Measurements from ENCODE around the gene KCNN4.

KCNN4 gene

DNA sequence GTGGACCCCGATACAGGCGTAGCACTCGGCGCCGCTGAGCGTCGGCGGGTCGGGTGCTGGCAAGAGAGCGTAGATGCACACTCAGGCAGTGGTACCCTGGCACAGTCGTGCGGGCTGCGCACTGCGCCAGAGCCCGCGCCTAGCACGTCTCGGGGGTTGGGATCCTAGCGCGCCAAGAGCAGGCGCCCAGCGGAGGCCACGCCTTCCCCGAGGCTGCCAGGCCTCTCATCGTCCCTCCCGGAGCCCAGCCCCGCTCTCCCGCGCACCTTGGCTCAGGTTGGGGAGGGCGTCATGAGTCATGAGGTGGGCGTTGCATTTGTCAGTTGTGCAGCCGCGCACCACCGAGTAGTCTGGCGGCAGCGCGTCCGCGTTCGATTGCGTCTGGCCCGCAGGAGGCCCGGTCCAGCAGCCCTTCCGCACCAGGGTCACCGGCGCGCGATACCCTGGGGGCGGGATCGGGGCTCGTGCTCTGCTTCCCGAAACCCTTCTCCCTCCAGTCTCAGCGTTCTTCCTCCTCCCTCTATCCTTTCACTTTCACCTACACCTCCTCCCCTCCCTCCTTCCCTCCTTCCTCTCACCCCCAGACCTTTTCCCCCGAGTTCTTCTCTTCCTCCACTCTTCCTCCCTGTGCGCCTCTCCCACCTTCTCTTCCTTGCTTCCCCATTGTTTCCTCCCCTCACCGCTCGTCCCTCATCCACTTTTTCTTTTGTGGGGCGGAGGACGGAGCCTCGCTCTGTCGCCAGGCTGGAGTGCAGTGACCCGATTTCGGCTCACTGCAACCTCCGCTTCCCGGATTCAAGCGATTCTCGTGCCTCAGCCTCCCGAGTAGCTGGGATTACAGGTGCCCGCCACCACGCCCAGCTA lies 18.0 kb upstream of the KCNN4 start:
- Histone ChIP-seq H3K9me3 (ENCODE audit: control insufficient read depth, low read length) (no peaks in the 10 kb centered on the region), H3K36me3 (ENCODE audit: control insufficient read depth, insufficient read depth, low read length) (no peaks in the 10 kb centered on the region), H3K27me3 (ENCODE audit: control insufficient read depth, insufficient read depth, low read length, poor library complexity, severe bottlenecking) (peaks cover 62% of the 10 kb centered on the region), H3K27ac (ENCODE audit: insufficient read depth, low read depth, low read length, poor library complexity, severe bottlenecking) (no peak overlapping the region), H3K4me3 (ENCODE audit: insufficient read depth, low read depth, low read length) (peak overlapping the region; percentile 31), H3K4me1 (ENCODE audit: control insufficient read depth, insufficient read depth, low read length) (no peaks in the 10 kb centered on the region)
- WGBS, 2 experiments = 14% methylated on average over 70 of the region's 70 CpGs

DNA sequence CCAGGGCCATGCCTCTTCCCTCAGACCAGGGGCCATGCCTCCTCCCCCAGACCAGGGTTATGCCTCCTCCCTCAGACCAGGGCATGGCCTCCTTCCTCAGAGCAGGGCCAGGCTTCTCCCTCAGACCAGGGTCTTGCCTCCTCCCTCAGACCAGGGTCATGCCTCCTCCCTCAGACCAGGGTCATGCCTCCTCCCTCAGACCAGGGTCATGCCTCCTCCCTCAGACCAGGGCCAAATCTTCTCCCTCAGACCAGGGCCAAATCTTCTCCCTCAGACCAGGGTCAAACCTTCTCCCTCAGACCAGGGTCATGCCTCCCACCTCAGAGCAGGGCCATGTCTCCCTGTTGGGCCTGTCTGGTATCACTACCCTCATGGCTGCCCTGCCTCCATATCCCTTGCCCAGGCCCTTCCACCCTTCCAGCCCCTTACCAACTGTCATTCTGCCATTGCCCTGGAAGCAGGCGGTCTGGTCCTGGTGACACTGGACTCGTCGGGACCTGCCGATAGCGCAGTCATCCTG lies 17.3 kb upstream of the KCNN4 start:
- H3K4me1 ChIP-seq (ENCODE audit: control insufficient read depth, insufficient read depth, low read length) = no peaks in the 10 kb centered on the region
- H3K9me3 ChIP-seq (ENCODE audit: control insufficient read depth, low read length) = no peaks in the 10 kb centered on the region
- no peaks in the 10 kb centered on the region for H3K36me3 ChIP-seq (ENCODE audit: control insufficient read depth, insufficient read depth, low read length)
- WGBS, 2 experiments = 36 to 38% methylated on average over 5 of the region's 5 CpGs
- H3K27me3 ChIP-seq (ENCODE audit: control insufficient read depth, insufficient read depth, low read length, poor library complexity, severe bottlenecking) = peaks cover 65% of the 10 kb centered on the region
- peak overlapping the region; percentile 31 for H3K4me3 ChIP-seq (ENCODE audit: insufficient read depth, low read depth, low read length)
- no peak overlapping the region for H3K27ac ChIP-seq (ENCODE audit: insufficient read depth, low read depth, low read length, poor library complexity, severe bottlenecking)

DNA sequence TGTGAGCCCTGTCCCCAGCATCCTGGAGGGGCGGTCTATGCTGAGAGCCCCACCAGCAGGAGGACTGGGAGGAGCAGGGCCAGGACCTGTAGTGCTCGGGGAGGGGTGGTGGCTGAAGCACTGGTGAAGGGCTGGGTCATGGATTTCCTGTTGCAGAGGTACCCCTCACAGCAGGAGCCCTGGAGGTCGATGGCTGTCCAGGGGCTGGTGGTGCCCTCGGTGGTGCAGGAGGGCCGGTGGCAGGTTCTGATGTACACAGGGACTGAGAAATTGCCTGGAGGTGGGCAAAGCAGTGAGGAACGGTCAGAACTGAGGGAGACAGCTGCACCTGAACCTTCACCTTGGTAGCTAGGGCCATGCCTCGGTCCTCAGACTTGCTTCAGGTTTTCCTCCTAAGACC lies 16.8 kb upstream of the KCNN4 start:
- H3K4me3 ChIP-seq (ENCODE audit: insufficient read depth, low read depth, low read length) = no peak overlapping the region
- no peaks in the 10 kb centered on the region for H3K4me1 ChIP-seq (ENCODE audit: control insufficient read depth, insufficient read depth, low read length)
- H3K27me3 ChIP-seq (ENCODE audit: control insufficient read depth, insufficient read depth, low read length, poor library complexity, severe bottlenecking) = peaks cover 62% of the 10 kb centered on the region
- no peak overlapping the region for H3K27ac ChIP-seq (ENCODE audit: insufficient read depth, low read depth, low read length, poor library complexity, severe bottlenecking)
- H3K9me3 ChIP-seq (ENCODE audit: control insufficient read depth, low read length) = no peaks in the 10 kb centered on the region
- H3K36me3 ChIP-seq (ENCODE audit: control insufficient read depth, insufficient read depth, low read length) = no peaks in the 10 kb centered on the region
- WGBS, 2 experiments = 81 to 82% methylated on average over 7 of the region's 7 CpGs

DNA sequence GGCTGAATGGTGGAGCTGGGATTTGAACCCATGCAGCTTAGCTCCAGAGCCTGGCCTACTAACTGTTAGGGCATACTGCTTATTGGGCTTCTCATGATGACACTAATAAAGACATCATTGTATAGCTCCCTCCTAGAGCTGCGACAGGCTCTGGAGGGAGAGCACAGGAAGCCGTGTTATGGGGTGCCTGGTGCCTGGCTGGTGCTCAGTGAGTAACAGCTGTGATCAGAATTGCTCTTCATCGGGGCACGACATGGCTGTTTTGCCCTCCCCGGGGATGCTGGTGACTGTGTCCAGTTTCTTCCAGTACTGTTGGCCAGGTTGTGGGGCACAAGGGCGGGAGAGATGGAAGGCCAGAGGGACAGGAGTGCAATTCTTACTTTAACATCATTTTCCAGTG lies 16.3 kb upstream of the KCNN4 start:
- no peak overlapping the region for H3K4me3 ChIP-seq (ENCODE audit: insufficient read depth, low read depth, low read length)
- H3K36me3 ChIP-seq (ENCODE audit: control insufficient read depth, insufficient read depth, low read length) = no peaks in the 10 kb centered on the region
- no peak overlapping the region for H3K27ac ChIP-seq (ENCODE audit: insufficient read depth, low read depth, low read length, poor library complexity, severe bottlenecking)
- H3K9me3 ChIP-seq (ENCODE audit: control insufficient read depth, low read length) = no peaks in the 10 kb centered on the region
- peaks cover 61% of the 10 kb centered on the region for H3K27me3 ChIP-seq (ENCODE audit: control insufficient read depth, insufficient read depth, low read length, poor library complexity, severe bottlenecking)
- WGBS, 2 experiments = 56 to 63% methylated on average over 6 of the region's 6 CpGs
- H3K4me1 ChIP-seq (ENCODE audit: control insufficient read depth, insufficient read depth, low read length) = no peaks in the 10 kb centered on the region

DNA sequence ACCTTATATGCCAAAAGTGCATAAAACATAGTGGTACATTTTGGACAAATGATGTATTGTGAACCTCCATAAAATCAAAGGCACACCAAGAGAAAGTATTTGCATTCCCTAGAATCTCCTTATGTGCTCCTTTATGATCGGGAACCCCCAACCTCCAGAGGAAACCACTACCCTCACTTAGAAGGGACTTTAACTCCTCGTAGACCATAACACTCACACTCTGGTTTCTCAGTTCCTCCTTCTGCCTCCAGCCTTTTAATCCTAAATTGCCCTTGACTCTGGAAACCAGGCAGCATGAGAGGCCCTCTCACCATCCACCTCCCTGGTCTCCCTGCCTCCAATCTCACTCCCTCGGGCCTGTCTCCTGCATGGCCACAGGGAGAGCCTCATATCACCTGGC lies 9.8 kb upstream of the KCNN4 start:
- H3K36me3 ChIP-seq (ENCODE audit: control insufficient read depth, insufficient read depth, low read length) = no peaks in the 10 kb centered on the region
- no peaks in the 10 kb centered on the region for H3K9me3 ChIP-seq (ENCODE audit: control insufficient read depth, low read length)
- no peak overlapping the region for H3K27ac ChIP-seq (ENCODE audit: insufficient read depth, low read depth, low read length, poor library complexity, severe bottlenecking)
- 56 to 57% methylated on average over 3 of the region's 3 CpGs for whole genome bisulfite sequencing, 2 experiments
- H3K4me1 ChIP-seq (ENCODE audit: control insufficient read depth, insufficient read depth, low read length) = no peaks in the 10 kb centered on the region
- peaks cover 10% of the 10 kb centered on the region for H3K27me3 ChIP-seq (ENCODE audit: control insufficient read depth, insufficient read depth, low read length, poor library complexity, severe bottlenecking)
- no peak overlapping the region for H3K4me3 ChIP-seq (ENCODE audit: insufficient read depth, low read depth, low read length)

DNA sequence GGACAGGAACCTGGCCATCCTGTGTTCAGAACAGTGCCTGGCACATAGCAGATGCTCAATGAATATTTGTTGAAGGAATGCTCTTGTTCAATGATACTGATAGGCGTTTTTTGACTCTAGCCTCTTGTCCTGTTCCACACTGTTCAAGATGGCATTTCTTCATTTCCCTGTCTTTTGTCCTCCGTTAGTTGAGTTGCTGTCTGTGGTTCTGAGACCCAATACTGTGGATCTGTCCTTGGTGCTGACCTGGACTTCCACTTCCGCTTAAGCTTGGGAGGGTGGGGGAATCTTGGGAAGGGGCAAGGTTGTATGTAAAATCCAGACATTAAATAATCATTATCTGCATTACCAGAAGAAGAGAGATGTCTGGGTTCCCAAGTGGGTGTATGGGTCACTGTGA lies 8.3 kb upstream of the KCNN4 start:
- 12 to 25% methylated on average over 3 of the region's 3 CpGs for WGBS, 2 experiments
- H3K27ac ChIP-seq (ENCODE audit: insufficient read depth, low read depth, low read length, poor library complexity, severe bottlenecking) = no peak overlapping the region
- H3K27me3 ChIP-seq (ENCODE audit: control insufficient read depth, insufficient read depth, low read length, poor library complexity, severe bottlenecking) = peaks cover 6% of the 10 kb centered on the region
- no peak overlapping the region for H3K4me3 ChIP-seq (ENCODE audit: insufficient read depth, low read depth, low read length)
- H3K36me3 ChIP-seq (ENCODE audit: control insufficient read depth, insufficient read depth, low read length) = no peaks in the 10 kb centered on the region
- no peaks in the 10 kb centered on the region for H3K4me1 ChIP-seq (ENCODE audit: control insufficient read depth, insufficient read depth, low read length)
- no peaks in the 10 kb centered on the region for H3K9me3 ChIP-seq (ENCODE audit: control insufficient read depth, low read length)

DNA sequence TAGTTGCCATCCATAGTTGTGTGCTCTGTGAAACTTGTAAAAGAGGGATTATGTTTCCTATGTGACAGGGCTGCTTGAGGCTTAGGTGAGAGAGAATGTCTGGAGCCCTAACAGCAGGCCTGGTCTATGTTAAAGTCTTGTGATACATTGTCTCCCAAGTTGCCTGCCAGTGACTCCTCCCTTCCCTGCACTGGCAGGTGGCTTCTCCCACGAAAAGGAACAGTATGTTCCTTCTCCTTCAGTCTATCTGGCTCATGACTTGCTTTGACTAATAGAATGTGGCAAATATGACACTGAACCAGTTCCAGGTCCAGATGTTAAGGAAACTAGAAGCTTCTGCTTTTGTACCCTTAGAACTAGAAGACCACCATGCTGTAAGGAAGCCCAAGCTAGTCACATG lies 5.9 kb upstream of the KCNN4 start:
- Histone ChIP-seq H3K27ac (ENCODE audit: insufficient read depth, low read depth, low read length, poor library complexity, severe bottlenecking) (no peak overlapping the region), H3K4me3 (ENCODE audit: insufficient read depth, low read depth, low read length) (no peak overlapping the region), H3K36me3 (ENCODE audit: control insufficient read depth, insufficient read depth, low read length) (no peaks in the 10 kb centered on the region), H3K27me3 (ENCODE audit: control insufficient read depth, insufficient read depth, low read length, poor library complexity, severe bottlenecking) (no peaks in the 10 kb centered on the region), H3K9me3 (ENCODE audit: control insufficient read depth, low read length) (no peaks in the 10 kb centered on the region), H3K4me1 (ENCODE audit: control insufficient read depth, insufficient read depth, low read length) (no peaks in the 10 kb centered on the region)
- 11 to 52% methylated on average over 1 of the region's 1 CpG for WGBS, 2 experiments

DNA sequence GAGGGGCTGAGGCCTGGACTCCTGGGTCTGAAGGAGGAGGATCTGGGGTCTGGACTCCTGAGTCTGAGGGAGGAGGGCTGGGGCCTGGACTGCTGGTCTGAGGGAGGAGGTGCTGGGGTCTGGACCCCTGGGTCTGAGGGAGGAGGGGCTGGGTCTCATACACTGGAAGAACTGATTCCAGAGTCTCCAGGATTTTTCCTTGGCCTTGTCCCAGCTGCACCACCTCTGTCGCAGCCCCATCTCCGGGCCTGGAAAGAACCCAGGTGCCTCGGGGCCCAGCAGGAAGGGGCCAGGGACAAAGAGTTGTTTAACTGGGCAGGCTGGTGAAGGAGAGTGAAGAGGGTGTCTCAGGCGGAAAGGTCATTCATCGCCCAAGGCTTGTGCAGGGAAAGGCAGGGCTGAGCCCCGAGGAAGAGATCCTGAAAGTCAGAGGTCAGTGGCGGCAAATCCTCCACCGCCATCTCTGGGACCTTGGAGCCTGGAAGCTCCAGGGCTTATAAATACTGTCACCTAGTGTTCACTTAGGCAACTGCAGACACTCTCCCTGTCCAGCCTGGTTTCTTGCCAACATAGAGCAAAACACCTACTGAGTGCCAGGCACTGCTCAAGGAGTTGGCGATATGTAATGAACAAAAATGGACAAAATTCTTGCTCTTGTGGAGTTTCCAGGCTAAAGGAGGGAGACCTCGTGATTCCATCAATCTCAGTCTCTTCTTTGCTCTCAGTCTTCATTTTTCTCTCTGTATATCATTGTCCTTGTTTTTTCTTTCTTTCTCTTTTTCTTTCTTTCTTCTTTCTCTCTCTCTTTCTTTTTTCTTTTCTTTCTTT lies 4.4 kb upstream of the KCNN4 start:
- Histone ChIP-seq H3K9me3 (ENCODE audit: control insufficient read depth, low read length) (no peaks in the 10 kb centered on the region), H3K36me3 (ENCODE audit: control insufficient read depth, insufficient read depth, low read length) (no peaks in the 10 kb centered on the region), H3K27me3 (ENCODE audit: control insufficient read depth, insufficient read depth, low read length, poor library complexity, severe bottlenecking) (no peaks in the 10 kb centered on the region), H3K4me1 (ENCODE audit: control insufficient read depth, insufficient read depth, low read length) (no peaks in the 10 kb centered on the region), H3K27ac (ENCODE audit: insufficient read depth, low read depth, low read length, poor library complexity, severe bottlenecking) (no peak overlapping the region), H3K4me3 (ENCODE audit: insufficient read depth, low read depth, low read length) (no peak overlapping the region)
- 35 to 37% methylated on average over 10 of the region's 10 CpGs for WGBS, 2 experiments

DNA sequence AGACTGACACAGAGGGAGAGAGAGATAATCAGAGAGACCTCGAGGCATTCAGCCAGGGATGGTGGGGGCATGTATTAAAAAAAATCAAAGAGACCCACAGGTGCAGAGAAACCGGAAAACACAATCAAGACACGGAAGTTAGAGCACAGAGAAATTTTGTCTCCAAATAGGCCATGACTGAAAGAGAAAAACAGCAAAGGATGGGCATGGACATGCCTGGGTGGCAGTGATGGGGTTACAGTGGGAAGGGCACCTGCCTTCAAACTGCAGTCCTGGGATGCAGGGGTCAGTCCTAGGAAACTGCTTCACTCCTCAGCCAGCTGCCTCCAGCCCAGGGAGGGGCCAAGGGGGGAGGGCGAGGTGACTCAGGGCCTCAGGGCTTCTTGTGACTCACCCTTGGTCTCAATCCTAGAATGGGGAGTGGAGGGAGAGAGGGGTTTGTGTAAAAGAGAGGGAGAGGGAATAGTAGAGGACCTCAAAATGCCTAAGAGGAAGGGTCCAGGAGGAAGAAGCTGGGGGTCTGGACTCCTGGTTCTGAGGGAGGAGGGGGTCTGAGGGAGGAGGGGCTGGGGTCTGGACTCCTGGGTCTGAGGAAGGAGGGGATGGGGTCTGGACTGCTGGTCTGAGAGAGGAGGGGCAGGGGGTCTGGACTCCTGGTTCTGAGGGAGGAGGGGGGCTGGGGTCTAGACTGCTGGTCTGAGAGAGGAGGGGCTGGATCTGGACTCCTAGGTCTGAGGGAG lies 3.6 kb upstream of the KCNN4 start:
- H3K27ac ChIP-seq (ENCODE audit: insufficient read depth, low read depth, low read length, poor library complexity, severe bottlenecking) = no peak overlapping the region
- H3K36me3 ChIP-seq (ENCODE audit: control insufficient read depth, insufficient read depth, low read length) = no peaks in the 10 kb centered on the region
- WGBS, 2 experiments = 75 to 77% methylated on average over 4 of the region's 4 CpGs
- no peaks in the 10 kb centered on the region for H3K9me3 ChIP-seq (ENCODE audit: control insufficient read depth, low read length)
- no peak overlapping the region for H3K4me3 ChIP-seq (ENCODE audit: insufficient read depth, low read depth, low read length)
- no peaks in the 10 kb centered on the region for H3K27me3 ChIP-seq (ENCODE audit: control insufficient read depth, insufficient read depth, low read length, poor library complexity, severe bottlenecking)
- H3K4me1 ChIP-seq (ENCODE audit: control insufficient read depth, insufficient read depth, low read length) = peaks cover 6% of the 10 kb centered on the region

DNA sequence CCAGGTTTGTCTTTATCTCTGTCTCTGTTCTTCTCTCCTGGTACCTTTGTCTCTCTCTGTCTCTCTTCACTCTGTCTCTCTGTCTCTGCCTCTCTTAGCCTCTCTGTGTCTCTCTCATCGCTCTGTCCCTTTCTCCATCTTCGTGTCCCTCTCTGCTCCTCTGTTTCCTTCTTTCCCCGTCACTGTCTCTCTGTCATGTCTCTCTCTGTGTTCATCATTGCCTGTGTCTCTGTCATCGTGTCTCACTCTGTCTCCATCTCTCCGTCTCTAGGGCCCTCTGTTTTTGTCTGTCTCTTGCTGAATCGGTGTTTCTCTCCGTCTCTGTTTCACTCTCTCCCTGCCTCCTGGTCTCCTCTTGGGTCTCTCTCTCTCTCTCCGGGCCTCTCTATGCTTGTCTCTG lies 2.9 kb upstream of the KCNN4 start:
- H3K27me3 ChIP-seq (ENCODE audit: control insufficient read depth, insufficient read depth, low read length, poor library complexity, severe bottlenecking) = no peaks in the 10 kb centered on the region
- WGBS, 2 experiments = 89 to 90% methylated on average over 8 of the region's 8 CpGs

More for the DNA sequence above, 2.9 kb upstream of the KCNN4 start:
- Histone ChIP-seq H3K27ac (ENCODE audit: insufficient read depth, low read depth, low read length, poor library complexity, severe bottlenecking) (no peak overlapping the region), H3K4me3 (ENCODE audit: insufficient read depth, low read depth, low read length) (no peak overlapping the region), H3K9me3 (ENCODE audit: control insufficient read depth, low read length) (no peaks in the 10 kb centered on the region), H3K4me1 (ENCODE audit: control insufficient read depth, insufficient read depth, low read length) (peaks cover 7% of the 10 kb centered on the region), H3K36me3 (ENCODE audit: control insufficient read depth, insufficient read depth, low read length) (no peaks in the 10 kb centered on the region)
